GM10266 (cell line): ENCODE data around the gene JUND.

Source experiments
- DNase-seq: peaks from one replicate; pipeline ENCODE4 v3.0.0; 2012; ENCODE audit errors: extremely low spot score
- TF ChIP-seq, protein P1 (sequence below): IDR thresholded peaks from 2 replicates; pipeline ENCODE4 v1.5.1; 2012; ENCODE audit warnings: mild to moderate bottlenecking, low read depth; ENCODE audit not compliant: control insufficient read depth, insufficient read depth; ENCODE audit errors: missing control alignments

The JUND gene

DNA sequence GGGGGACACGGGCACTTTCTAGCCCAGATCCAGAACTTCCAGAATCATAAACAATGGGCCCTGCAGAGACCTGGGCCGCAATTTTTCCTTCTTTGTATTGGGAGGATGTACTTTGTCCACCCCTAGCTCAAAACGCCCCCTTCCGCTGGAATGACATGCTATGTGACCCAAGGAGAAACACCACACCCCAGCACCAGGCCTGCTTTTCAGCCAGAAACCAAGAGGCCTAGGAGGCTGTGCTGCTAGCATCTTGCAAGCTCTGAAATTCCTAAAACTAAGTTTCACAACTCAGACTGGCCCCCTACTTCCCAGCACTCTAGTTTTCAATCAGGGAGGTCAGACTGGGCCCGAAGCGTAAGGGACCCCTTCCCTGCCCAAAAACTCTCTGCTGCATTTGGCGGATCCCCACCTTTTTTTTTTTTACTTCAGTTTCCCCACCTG lies 40.9 kb upstream of the JUND start:
- TF ChIP-seq, protein P1, sequence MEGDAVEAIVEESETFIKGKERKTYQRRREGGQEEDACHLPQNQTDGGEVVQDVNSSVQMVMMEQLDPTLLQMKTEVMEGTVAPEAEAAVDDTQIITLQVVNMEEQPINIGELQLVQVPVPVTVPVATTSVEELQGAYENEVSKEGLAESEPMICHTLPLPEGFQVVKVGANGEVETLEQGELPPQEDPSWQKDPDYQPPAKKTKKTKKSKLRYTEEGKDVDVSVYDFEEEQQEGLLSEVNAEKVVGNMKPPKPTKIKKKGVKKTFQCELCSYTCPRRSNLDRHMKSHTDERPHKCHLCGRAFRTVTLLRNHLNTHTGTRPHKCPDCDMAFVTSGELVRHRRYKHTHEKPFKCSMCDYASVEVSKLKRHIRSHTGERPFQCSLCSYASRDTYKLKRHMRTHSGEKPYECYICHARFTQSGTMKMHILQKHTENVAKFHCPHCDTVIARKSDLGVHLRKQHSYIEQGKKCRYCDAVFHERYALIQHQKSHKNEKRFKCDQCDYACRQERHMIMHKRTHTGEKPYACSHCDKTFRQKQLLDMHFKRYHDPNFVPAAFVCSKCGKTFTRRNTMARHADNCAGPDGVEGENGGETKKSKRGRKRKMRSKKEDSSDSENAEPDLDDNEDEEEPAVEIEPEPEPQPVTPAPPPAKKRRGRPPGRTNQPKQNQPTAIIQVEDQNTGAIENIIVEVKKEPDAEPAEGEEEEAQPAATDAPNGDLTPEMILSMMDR, result peak; percentile 41
- DNase-seq, result peak; percentile 63

DNA sequence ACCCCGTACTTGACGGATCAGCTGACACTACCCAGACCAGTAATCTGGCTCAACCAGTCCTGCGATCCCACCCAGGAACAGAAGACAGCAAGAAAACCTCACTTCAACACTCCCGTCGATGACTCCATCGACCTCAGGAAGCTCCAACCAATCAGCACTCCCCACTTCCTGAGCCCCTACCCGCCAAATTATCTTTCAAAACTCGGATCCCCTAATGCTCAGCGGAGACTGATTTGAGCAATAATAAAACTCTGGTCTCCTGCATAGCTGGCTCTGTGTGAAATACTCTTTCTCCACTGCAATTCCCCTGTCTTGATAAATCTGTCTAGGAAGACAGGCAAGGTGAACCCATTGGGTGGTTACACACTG lies 40.3 kb upstream of the JUND start:
- DNase-seq, result no peak
- TF ChIP-seq, protein P1, result no peak

DNA sequence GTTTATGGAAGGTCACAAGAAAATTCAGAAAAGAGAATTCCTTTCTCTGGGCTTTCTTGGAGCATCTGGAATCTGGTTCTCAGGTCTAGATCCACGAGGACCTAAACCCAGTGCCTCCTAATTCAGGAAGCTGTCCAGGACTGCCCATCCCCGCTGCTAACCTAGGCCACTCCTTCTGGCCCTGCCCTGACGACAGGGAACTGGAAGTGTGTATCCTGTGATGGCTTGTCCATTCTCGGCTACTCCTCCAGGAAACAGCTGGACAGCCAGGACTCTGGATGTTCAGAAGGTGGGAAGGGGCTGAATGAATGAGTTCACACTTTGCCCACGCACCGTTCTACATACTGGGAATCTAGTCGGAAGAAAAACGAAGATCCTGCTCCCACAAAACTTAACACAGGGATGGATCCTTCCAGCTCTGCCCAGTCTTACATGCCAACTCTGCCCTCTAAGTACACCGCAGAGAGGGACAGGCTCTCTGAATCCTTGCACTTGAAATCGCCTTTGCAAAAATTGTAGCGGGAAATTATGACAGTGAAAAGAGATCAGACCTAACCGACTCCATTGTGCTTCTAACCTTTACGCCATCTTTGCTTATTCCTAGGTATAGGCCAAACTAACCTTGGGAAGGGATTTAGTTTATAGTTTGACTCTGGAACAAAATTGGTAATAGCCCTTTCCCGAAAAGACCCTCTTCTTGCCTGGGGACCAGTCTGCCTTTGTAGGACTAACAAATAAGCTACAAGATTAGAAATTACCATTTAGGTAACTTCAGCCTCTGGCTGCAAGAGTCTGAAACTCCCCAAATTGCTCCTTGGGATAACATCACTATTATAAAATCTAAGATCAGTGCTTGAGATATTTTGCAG lies 39.7 kb upstream of the JUND start:
- DNase-seq, result no peak
- TF ChIP-seq, protein P1, result no peak

DNA sequence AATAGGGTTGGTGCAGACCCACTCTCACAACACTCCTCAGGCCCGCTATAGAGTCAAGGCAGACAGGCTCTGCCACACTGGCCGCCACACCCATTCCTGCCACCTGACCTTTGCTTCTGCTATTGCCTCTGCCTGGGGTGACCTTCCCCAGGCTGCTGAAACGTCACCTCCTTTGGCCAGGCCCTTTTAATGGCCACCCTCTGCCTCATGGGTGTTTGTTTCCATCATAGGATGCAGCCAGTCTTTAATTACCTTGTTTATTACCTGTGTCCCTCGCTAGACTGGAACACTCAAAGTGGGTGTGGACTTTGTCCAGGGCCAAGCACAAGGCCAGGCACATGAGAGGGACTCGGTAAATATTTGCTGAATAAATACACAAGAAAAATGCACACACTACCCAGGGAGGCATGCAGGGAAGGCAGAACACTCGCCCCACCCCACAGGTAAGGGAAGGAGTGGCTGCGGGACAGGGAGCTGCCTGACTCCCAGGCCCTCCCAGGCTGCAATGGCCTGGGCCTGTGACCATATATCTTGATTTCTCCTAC lies 38.2 kb upstream of the JUND start:
- no peak for DNase-seq

DNA sequence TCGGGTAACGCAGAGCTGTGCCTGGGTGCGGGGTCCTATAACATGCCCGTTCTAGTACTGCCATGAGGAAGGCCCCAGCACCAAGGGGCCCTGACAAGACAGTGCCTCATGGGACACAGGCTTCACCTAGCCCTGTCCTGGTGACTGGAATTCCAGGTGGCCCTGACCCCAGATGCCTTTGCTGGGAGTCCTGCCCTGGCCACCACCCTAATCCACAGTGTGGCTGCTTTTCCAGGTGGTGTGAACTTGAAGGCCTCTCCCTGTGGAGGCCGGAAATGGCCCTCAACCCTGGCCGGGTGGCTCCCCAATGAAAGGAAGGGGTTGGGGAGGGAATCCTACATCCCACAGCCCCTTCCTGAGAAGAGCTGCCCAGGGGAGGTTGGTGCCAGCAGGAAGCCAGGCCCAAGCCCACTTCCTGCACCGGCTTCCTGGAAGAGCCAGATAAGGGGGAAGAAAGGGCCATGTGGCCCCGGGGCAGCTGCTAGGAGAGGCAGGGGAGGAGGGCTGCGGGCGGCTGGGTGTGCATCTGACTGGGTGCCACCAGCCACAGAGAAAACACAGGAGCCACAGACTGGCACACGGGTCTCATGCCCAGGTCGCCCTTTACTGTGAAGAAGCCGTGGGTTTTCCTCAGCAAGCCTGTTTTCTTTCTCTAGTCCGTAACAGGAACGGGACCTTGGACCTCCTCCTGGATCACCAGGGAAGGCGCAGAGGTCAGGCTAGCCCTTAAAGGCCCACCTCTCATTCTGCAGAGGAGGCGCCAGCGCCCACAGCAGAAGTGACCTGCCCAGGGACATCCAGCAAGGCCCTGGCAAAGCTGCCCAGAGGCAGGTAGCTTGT lies 36.8 kb upstream of the JUND start:
- TF ChIP-seq, protein P1, result no peak
- no peak for DNase-seq

More for the DNA sequence above, 38.2 kb upstream of the JUND start:
- TF ChIP-seq, protein P1, result no peak

DNA sequence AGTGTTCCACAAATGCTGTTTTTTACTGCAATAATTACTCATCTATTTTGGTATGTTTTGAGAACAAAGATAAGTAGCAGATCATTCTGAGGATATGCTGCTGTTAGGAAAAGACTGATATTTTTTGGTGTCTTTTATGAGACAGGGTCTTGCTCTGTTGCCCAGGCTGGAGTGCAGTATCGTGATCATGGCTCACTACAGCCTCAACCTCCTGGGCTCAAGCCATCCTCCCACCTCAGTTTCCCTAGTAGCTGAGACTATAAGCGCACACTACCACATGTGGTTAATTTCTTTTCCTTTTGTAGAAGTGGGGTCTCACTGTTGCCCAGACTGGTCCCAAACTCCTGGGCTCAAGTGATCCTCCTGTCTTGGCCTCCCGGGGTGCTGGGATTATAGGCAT lies 32.0 kb upstream of the JUND start:
- TF ChIP-seq, protein P1, result no peak

DNA sequence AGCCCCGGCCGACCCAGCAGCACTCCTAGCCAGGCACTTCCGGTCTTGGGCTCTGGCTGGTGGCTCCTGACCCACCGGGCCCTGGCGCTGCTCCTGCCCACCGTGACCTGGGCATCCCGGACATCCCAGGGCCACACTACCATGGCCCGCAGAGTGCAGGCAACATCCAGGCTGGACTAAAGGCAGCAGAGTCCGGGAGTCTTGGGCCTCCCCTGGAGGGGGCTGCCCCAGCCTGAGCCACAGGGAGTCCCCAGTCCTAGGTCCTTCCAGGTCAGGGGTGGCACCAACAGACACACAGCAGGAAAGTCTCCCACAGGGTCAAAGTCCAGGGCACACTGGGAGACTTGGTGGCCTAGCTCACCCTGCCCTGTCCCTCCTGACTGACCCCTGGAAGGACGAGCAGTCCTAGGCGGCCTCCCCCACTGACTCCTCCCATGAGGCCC lies 30.7 kb upstream of the JUND start:
- DNase-seq, result no peak
- TF ChIP-seq, protein P1, result no peak

More for the DNA sequence above, 32.0 kb upstream of the JUND start:
- no peak for DNase-seq
